ENCODE data around the gene EDEM3. TPM values are rescaled to one million over a fixed set of nuclear protein-coding genes. Genes with fewer than 3 reads are reported as not detected.
A peak's percentile ranks its signal among the peaks of the same experiment; 100 is the strongest.

Gene EDEM3
- total RNA-seq, 4 donors from 2014 or later: 28.1 to 57.0 (median 42.7) TPM

DNA sequence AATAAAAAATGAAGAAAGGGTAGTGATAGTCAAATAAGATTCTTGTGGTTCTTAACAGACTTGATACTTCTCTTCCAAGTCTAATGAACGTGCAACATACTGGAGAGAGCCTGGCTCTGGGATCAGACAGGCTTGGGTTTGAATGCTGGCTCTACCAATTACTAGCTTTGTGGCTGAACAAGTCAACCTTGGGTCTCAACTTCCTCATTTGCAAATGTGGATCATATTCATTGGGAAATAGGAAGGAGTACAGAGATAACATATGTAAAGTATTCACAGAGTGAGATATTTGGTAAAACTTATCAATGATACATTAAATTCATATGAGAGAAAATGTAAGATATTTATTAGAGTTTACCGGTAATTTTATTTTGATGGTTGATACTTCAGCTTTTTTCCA, 2.0 kb downstream of the EDEM3 start:
- WGBS, 2 donors (ENCODE audit: low coverage in 1 of 2): 87 to 100% methylated on average over 2 of the region's 2 CpGs

GRCh38 chr1:184748740-184749139, 5.9 kb downstream of the EDEM3 start:
- intact Hi-C loops (cut with DNase I; ENCODE audit: low total_unique reads): no loop called here
- TF ChIP-seq POLR2AphosphoS5 (IDR thresholded peaks at IDR 0.05) (no peak), POLR2A (IDR thresholded peaks at IDR 0.05) (no peak), EP300 (IDR thresholded peaks at IDR 0.05; ENCODE audit: low read depth) (no peak)
- TF ChIP-seq, protein P1, sequence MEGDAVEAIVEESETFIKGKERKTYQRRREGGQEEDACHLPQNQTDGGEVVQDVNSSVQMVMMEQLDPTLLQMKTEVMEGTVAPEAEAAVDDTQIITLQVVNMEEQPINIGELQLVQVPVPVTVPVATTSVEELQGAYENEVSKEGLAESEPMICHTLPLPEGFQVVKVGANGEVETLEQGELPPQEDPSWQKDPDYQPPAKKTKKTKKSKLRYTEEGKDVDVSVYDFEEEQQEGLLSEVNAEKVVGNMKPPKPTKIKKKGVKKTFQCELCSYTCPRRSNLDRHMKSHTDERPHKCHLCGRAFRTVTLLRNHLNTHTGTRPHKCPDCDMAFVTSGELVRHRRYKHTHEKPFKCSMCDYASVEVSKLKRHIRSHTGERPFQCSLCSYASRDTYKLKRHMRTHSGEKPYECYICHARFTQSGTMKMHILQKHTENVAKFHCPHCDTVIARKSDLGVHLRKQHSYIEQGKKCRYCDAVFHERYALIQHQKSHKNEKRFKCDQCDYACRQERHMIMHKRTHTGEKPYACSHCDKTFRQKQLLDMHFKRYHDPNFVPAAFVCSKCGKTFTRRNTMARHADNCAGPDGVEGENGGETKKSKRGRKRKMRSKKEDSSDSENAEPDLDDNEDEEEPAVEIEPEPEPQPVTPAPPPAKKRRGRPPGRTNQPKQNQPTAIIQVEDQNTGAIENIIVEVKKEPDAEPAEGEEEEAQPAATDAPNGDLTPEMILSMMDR (IDR thresholded peaks at IDR 0.05): no peak
- Histone ChIP-seq H3K27me3 (no peaks in the 10 kb centered on the region), H3K36me3 (no peaks in the 10 kb centered on the region), H3K27ac (no peak overlapping the region), H3K4me3 (no peak overlapping the region), H3K4me1 (peaks cover 0 to 52% (median 18%) of the 10 kb centered on the region in 4 donors), H3K9me3 (no peaks in the 10 kb centered on the region)
- no peak for DNase-seq
- in situ Hi-C loops (cut with MboI; ENCODE audit: low pct_ligation_motif_present in 1 of 4, low pct_unique_long_range_greater_than_20kb in 1 of 4, low sequenced_read_pairs in 3 of 4): no loop called here
- 56 to 69% methylated on average over 2 of the region's 2 CpGs for WGBS, 2 donors (ENCODE audit: low coverage in 1 of 2)

More for the DNA sequence above, 2.0 kb downstream of the EDEM3 start:
- TF ChIP-seq, protein P1 (IDR thresholded peaks at IDR 0.05): no peak
- TF ChIP-seq EP300 (IDR thresholded peaks at IDR 0.05; ENCODE audit: low read depth): no peak
- no peak for TF ChIP-seq POLR2A (IDR thresholded peaks at IDR 0.05)
- no peak for TF ChIP-seq POLR2AphosphoS5 (IDR thresholded peaks at IDR 0.05)
- Histone ChIP-seq H3K4me3 (no peak overlapping the region), H3K27ac (peak overlapping the region; percentile 95 to 97 (median 96)), H3K4me1 (peaks cover 0 to 43% (median 22%) of the 10 kb centered on the region in 4 donors), H3K27me3 (no peaks in the 10 kb centered on the region), H3K9me3 (no peaks in the 10 kb centered on the region), H3K36me3 (no peaks in the 10 kb centered on the region)
- intact Hi-C loops (cut with DNase I; ENCODE audit: low total_unique reads) (no loop called here), in situ Hi-C loops (cut with MboI; ENCODE audit: low pct_ligation_motif_present in 1 of 4, low pct_unique_long_range_greater_than_20kb in 1 of 4, low sequenced_read_pairs in 3 of 4) (no loop called here)
- no peak for DNase-seq

DNA sequence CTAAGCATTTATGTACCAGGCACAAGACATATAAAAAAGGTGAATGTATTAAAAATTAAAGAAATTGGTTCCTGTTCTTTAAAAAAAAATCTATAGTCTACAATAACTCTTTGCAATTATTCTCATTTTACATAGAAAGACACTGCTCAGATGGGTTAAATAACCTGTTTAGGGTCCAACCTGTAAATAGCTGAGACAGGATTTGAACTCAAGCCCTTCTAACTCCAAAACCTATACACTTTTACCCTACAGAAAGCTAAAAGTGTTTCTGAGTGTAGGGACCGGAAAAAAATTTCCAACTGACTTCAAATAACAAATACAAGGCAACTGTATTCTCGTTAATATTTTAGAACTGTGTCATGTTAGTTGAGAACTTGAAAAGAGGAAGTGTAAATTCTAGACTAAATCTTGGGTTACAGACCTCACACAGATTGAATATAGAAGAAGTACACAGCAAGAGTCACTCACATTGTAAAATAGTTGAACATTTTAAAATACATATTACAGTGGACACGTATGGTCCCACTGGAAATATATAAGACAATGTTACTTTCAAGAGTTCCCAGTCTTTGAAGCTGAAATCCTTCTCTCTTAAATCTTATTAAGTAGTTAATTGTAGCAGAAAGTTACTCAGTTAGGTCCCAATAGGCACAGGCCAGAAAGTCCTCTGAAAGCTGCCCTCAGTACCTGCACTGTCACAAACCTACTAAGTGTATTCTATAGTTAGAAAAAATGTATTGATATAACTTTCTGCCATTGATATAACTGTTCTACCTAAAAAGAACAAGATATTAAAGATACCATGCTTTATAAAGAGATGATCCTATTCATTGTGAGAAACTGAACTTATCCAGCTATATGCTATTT, 7.3 kb downstream of the EDEM3 start:
- 71 to 77% methylated on average over 2 to 3 of the region's 3 CpGs for WGBS, 2 donors (ENCODE audit: low coverage in 1 of 2)
- TF ChIP-seq POLR2A (IDR thresholded peaks at IDR 0.05) (no peak), EP300 (IDR thresholded peaks at IDR 0.05; ENCODE audit: low read depth) (no peak), POLR2AphosphoS5 (IDR thresholded peaks at IDR 0.05) (no peak)
- TF ChIP-seq, protein P1 (IDR thresholded peaks at IDR 0.05): no peak
- Histone ChIP-seq H3K36me3 (no peaks in the 10 kb centered on the region), H3K4me3 (no peak overlapping the region), H3K4me1 (peaks cover 0 to 53% (median 14%) of the 10 kb centered on the region in 4 donors), H3K27me3 (no peaks in the 10 kb centered on the region), H3K9me3 (no peaks in the 10 kb centered on the region), H3K27ac (peak overlapping the region in 2 of 4 donors; percentile 10 to 25)
- intact Hi-C loops (cut with DNase I; ENCODE audit: low total_unique reads): no loop called here
- DNase-seq: no peak
- in situ Hi-C loops (cut with MboI; ENCODE audit: low pct_ligation_motif_present in 1 of 4, low pct_unique_long_range_greater_than_20kb in 1 of 4, low sequenced_read_pairs in 3 of 4): no loop called here

DNA sequence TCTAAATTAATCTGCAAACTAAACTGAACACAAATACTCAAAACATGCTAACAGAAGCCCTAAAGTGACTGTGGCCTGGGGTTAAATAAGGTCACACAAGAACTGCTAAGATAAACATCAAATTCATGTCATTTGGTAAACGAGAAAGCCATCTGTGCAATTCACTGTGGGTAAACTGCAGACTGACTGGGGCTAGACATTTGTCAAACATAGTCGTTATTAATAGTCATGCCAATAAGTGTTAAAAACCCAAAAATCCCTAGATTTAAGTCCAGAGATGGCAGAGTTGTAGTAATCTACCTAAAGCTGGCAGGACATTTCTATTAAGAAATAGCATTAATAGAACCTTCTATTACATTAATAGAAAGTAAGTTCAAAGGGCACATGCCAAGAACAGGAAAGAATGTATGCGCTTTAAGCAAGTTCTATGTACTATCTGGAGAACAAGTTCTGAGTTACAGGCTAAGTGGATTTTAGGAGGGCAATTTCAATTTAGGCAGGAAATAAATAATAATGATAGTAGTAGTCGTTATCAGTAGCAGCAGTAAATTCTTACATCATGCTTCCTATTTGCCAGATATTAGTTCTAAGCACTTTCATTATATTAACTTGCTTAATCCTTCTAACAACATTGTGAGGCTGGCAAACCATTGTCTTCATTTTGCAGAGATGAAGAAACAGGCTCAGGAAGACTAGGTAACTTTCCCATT, 8.6 kb downstream of the EDEM3 start:
- TF ChIP-seq POLR2A (IDR thresholded peaks at IDR 0.05): no peak
- TF ChIP-seq, protein P1 (IDR thresholded peaks at IDR 0.05): no peak
- no peak for TF ChIP-seq POLR2AphosphoS5 (IDR thresholded peaks at IDR 0.05)
- no peak for TF ChIP-seq EP300 (IDR thresholded peaks at IDR 0.05; ENCODE audit: low read depth)
- H3K4me1 ChIP-seq: peaks cover 0 to 45% (median 12%) of the 10 kb centered on the region in 4 donors
- intact Hi-C loops (cut with DNase I; ENCODE audit: low total_unique reads) (no loop called here), in situ Hi-C loops (cut with MboI; ENCODE audit: low pct_ligation_motif_present in 1 of 4, low pct_unique_long_range_greater_than_20kb in 1 of 4, low sequenced_read_pairs in 3 of 4) (no loop called here)
- H3K27me3 ChIP-seq: no peaks in the 10 kb centered on the region
- DNase-seq: no peak
- H3K4me3 ChIP-seq: no peak overlapping the region
- no peaks in the 10 kb centered on the region for H3K9me3 ChIP-seq
- 42 to 45% methylated on average over 4 of the region's 4 CpGs for WGBS, 2 donors (ENCODE audit: low coverage in 1 of 2)
- peak overlapping the region in 1 of 4 donors; percentile 13 for H3K27ac ChIP-seq
- H3K36me3 ChIP-seq: no peaks in the 10 kb centered on the region

All from transverse colon (tissue), 4 donors.